ENCODE data around the gene NR3C2. TPM values are rescaled to one million over a fixed set of nuclear protein-coding genes. Genes with fewer than 3 reads are reported as not detected.

NR3C2 gene
- total and polyA plus RNA-seq, 10 of the 15 experiments (the other 5 are each of a cell fraction or from before 2014, with no cell fraction given): 0.05 to 0.11 (median 0.08) TPM; not detected in 4

DNA sequence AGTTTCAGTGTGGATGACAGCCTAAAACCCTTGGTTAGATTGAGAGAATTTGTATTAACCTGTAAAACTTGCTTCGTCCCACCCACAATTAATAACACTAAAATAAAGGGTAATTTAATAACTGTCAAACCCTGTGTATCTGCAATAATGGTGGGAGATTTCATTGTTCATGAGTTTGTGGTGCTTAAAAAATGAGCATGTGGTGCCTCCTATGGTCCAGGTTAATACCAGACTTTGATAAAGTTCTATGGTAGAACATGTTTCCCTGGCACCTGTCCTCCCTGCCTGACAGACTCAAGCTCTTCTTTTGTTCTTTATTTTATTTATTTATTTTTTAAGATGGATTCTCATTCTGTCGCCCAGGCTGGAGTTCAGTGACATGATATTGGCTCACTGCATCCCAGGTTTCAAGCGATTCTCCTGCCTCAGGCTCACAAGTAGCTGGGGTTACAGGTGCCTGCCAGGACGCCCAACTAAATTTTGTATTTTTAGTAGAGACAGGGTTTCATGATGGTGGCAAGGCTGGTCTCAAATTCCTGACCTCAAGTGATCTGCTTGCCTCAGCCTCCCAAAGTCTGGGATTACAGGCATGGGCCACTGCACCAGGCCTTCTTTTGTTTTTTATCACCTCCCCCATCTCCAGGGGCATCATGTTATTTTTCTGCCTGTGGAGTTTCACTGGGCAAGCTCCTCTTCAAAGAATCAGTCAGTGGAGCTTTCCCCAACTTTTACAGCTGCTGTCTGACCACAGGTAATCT lies 289.2 kb downstream of the NR3C2 start (continued):
- TF ChIP-seq, protein P1, sequence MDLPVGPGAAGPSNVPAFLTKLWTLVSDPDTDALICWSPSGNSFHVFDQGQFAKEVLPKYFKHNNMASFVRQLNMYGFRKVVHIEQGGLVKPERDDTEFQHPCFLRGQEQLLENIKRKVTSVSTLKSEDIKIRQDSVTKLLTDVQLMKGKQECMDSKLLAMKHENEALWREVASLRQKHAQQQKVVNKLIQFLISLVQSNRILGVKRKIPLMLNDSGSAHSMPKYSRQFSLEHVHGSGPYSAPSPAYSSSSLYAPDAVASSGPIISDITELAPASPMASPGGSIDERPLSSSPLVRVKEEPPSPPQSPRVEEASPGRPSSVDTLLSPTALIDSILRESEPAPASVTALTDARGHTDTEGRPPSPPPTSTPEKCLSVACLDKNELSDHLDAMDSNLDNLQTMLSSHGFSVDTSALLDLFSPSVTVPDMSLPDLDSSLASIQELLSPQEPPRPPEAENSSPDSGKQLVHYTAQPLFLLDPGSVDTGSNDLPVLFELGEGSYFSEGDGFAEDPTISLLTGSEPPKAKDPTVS (IDR thresholded peaks at IDR 0.05; ENCODE audit: low read depth, low read length): no peak

DNA sequence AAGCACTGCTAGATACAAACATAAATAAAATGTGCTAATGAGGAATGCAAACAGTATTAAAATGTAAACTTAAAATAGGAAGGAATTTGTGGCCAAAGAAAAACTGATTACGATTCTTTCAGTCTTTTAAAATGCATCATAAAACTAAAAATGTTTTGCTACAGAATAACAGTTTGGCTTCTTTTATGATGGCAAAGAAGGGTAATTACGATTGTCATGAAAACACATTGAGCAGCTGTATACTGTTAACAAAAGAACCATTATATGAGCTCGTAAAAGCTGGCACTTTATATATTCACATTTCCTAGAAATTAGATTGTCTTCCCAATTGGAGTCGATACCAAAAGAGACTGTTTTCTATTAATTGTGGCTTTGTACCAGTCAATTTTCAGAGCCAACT lies 290.4 kb downstream of the NR3C2 start:
- no peak overlapping the region for H3K27ac ChIP-seq (ENCODE audit: control insufficient read depth, insufficient read depth)
- DNase-seq (ENCODE audit: low read depth, low spot score): no peak
- ATAC-seq: no peak
- H3K4me1 ChIP-seq (ENCODE audit: control insufficient read depth, insufficient read depth, low read length): no peaks in the 10 kb centered on the region
- H3K36me3 ChIP-seq (ENCODE audit: control insufficient read depth in 2 of 2, insufficient read depth in 2 of 2, low read length in 1 of 2): no peaks in the 10 kb centered on the region
- FAIRE-seq: no peak
- H3K79me2 ChIP-seq (ENCODE audit: control insufficient read depth, insufficient read depth, low read length): no peaks in the 10 kb centered on the region
- no peaks in the 10 kb centered on the region for H4K20me1 ChIP-seq (ENCODE audit: control insufficient read depth, insufficient read depth)
- no peak overlapping the region for H3K4me3 ChIP-seq
- in situ Hi-C loops (cut with MboI) (no loop called here), intact Hi-C loops (cut with micrococcal nuclease; ENCODE audit: unreplicated experiment) (no loop called here)
- no TSS peak for BruUV-seq (replicated peaks)
- no peak overlapping the region for H3K9ac ChIP-seq (ENCODE audit: control insufficient read depth, insufficient read depth, low read length)
- POLR2A ChIA-PET: no interaction called here
- no peak overlapping the region for H3K4me2 ChIP-seq (ENCODE audit: control insufficient read depth, insufficient read depth)
- WGBS (ENCODE audit: insufficient coverage, insufficient replicate concordance, low lambda C conversion rate, missing lambda C conversion rate): 34% methylated on average over 4 of the region's 4 CpGs
- no peaks in the 10 kb centered on the region; a peak in 1 of 4 replicates for H3K27me3 ChIP-seq (replicated peaks in 1 of 2; ENCODE audit: control insufficient read depth in 2 of 2, insufficient read depth in 2 of 2, low read length in 1 of 2)
- TF ChIP-seq PAX8 (IDR thresholded peaks at IDR 0.05) (no peak), EGR1 (IDR thresholded peaks at IDR 0.05; ENCODE audit: borderline replicate concordance in 1 of 2, low read depth in 2 of 2, low read length in 2 of 2) (no peak), NFYA (IDR thresholded peaks at IDR 0.05; ENCODE audit: borderline replicate concordance, low read depth, low read length) (no peak), NR2C1 (IDR thresholded peaks at IDR 0.05) (no peak), RUNX3 (IDR thresholded peaks at IDR 0.05; ENCODE audit: low read length) (no peak), BCL11A (IDR thresholded peaks at IDR 0.05; ENCODE audit: low read depth, low read length) (no peak), EP300 (IDR thresholded peaks at IDR 0.05; ENCODE audit: borderline replicate concordance in 1 of 2, control insufficient read depth in 1 of 2, low read depth in 2 of 2, low read length in 2 of 2) (no peak), STAT3 (IDR thresholded peaks at IDR 0.05; ENCODE audit: low read depth, low read length) (no peak), EZH2 (IDR thresholded peaks at IDR 0.05; ENCODE audit: borderline replicate concordance, control insufficient read depth, low read depth, low read length) (no peak), KAT2A (conservative IDR thresholded peaks at IDR 0.05; ENCODE audit: control insufficient read depth, low read depth, low read length) (no peak), FOS (IDR thresholded peaks at IDR 0.05; ENCODE audit: borderline replicate concordance, extremely low read depth, insufficient read length) (no peak), IKZF1 (conservative IDR thresholded peaks at IDR 0.05) (no peak)
- TF ChIP-seq, protein P2, sequence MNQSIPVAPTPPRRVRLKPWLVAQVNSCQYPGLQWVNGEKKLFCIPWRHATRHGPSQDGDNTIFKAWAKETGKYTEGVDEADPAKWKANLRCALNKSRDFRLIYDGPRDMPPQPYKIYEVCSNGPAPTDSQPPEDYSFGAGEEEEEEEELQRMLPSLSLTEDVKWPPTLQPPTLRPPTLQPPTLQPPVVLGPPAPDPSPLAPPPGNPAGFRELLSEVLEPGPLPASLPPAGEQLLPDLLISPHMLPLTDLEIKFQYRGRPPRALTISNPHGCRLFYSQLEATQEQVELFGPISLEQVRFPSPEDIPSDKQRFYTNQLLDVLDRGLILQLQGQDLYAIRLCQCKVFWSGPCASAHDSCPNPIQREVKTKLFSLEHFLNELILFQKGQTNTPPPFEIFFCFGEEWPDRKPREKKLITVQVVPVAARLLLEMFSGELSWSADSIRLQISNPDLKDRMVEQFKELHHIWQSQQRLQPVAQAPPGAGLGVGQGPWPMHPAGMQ (IDR thresholded peaks at IDR 0.05; ENCODE audit: borderline replicate concordance): no peak
- TF ChIP-seq, protein P3, sequence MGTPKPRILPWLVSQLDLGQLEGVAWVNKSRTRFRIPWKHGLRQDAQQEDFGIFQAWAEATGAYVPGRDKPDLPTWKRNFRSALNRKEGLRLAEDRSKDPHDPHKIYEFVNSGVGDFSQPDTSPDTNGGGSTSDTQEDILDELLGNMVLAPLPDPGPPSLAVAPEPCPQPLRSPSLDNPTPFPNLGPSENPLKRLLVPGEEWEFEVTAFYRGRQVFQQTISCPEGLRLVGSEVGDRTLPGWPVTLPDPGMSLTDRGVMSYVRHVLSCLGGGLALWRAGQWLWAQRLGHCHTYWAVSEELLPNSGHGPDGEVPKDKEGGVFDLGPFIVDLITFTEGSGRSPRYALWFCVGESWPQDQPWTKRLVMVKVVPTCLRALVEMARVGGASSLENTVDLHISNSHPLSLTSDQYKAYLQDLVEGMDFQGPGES (IDR thresholded peaks at IDR 0.05): no peak
- SMC1A ChIA-PET (ENCODE audit: uncharacterized antibody, unreplicated experiment): no interaction called here
- CTCF ChIA-PET: no interaction called here
- H3K9me3 ChIP-seq (replicated peaks; ENCODE audit: control insufficient read depth, insufficient read depth, low read length): no peaks in the 10 kb centered on the region
- RAD21 ChIA-PET (ENCODE audit: unreplicated experiment): no interaction called here
- no peak overlapping the region for H2AFZ ChIP-seq (ENCODE audit: control insufficient read depth, low read depth, low read length)
